PC-9 (cell line): ENCODE measurements around the gene BRAF.

ENCODE experiments used
- CTCF ChIP-seq: fragments of 200-600 bp; sonication (generic); conservative IDR thresholded peaks from 2 replicates; pipeline ENCODE4 v1.6.1; 2017; ENCODE audit warnings: mixed run types, antibody characterized with exemption, mild to moderate bottlenecking, moderate library complexity
- EZH2 ChIP-seq: fragments of 200-600 bp; sonication (generic); IDR thresholded peaks from 2 replicates; pipeline ENCODE4 v1.8.0; 2017; ENCODE audit warnings: antibody characterized with exemption, low read depth

- TF ChIP-seq EZH2: no peak
- no peak for TF ChIP-seq CTCF
Observed at GRCh38 chr7:140704205-140704604, 220.5 kb downstream of the BRAF start.
